ENCODE results near the gene PROCR. TPM values are rescaled to one million over a fixed set of nuclear protein-coding genes. Genes with fewer than 3 reads are reported as not detected.
A peak's percentile ranks its signal among the peaks of the same experiment; 100 is the strongest.

PROCR gene
- total and polyA plus RNA-seq, 4 donors: 3.7 to 7.6 (median 6.0) TPM

GRCh38 chr20:35180266-35180665 is 8.4 kb downstream of the PROCR start:
- Histone ChIP-seq H3K27me3 (ENCODE audit: control insufficient read depth in 4 of 4, insufficient read depth in 4 of 4, low read length in 3 of 4) (no peaks in the 10 kb centered on the region), H3K4me3 (ENCODE audit: low read depth in 1 of 3, low read length in 3 of 3) (no peak overlapping the region), H3K4me1 (ENCODE audit: control insufficient read depth in 4 of 4, insufficient read depth in 4 of 4, low read length in 3 of 4) (peaks cover 1 to 13% (median 6%) of the 10 kb centered on the region in 4 donors), H3K9me3 (ENCODE audit: control insufficient read depth in 4 of 4, low read length in 3 of 4) (no peaks in the 10 kb centered on the region), H3K36me3 (ENCODE audit: control insufficient read depth in 4 of 4, insufficient read depth in 3 of 4, low read depth in 1 of 4, low read length in 3 of 4) (no peaks in the 10 kb centered on the region), H3K27ac (ENCODE audit: low read depth in 1 of 2, low read length in 2 of 2) (peak overlapping the region; percentile 41 to 56), H3K9ac (ENCODE audit: low read depth in 1 of 2, low read length in 2 of 2) (no peak overlapping the region)
- TF ChIP-seq REST (IDR thresholded peaks at IDR 0.05) (no peak), HNF4G (IDR thresholded peaks at IDR 0.05) (no peak), NR2F2 (IDR thresholded peaks at IDR 0.05) (no peak), FOXA1 (IDR thresholded peaks at IDR 0.05) (no peak), YY1 (IDR thresholded peaks at IDR 0.05) (no peak), JUND (IDR thresholded peaks at IDR 0.05) (no peak), ATF3 (IDR thresholded peaks at IDR 0.05) (no peak)
- 55% methylated on average over 5 of the region's 5 CpGs for WGBS
- DNase-seq (ENCODE audit: low spot score): no peak

DNA sequence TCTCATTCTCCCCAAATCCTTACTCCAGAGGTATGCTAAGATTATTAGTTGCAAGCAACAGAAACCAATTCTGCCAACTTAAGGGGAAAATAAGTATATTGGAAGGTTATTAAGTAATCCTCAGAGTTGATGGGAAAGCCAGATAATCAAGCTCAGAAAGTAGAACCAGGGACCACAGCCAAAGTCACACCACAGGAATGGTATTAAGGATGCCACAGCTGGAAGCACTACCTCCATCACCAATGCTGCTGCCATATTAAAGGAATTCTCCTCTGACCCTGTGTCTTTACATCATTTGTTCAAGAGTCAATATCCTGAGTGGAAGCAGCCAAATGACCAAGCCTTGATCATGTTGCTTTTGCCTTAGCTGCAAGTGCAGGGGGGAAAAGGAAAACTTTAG is 9.9 kb downstream of the PROCR start:
- Histone ChIP-seq H3K9me3 (ENCODE audit: control insufficient read depth in 4 of 4, low read length in 3 of 4) (no peaks in the 10 kb centered on the region), H3K9ac (ENCODE audit: low read depth in 1 of 2, low read length in 2 of 2) (no peak overlapping the region), H3K4me3 (ENCODE audit: low read depth in 1 of 3, low read length in 3 of 3) (no peak overlapping the region), H3K36me3 (ENCODE audit: control insufficient read depth in 4 of 4, insufficient read depth in 3 of 4, low read depth in 1 of 4, low read length in 3 of 4) (no peaks in the 10 kb centered on the region), H3K4me1 (ENCODE audit: control insufficient read depth in 4 of 4, insufficient read depth in 4 of 4, low read length in 3 of 4) (peaks cover 1 to 13% (median 6%) of the 10 kb centered on the region in 4 donors), H3K27me3 (ENCODE audit: control insufficient read depth in 4 of 4, insufficient read depth in 4 of 4, low read length in 3 of 4) (no peaks in the 10 kb centered on the region), H3K27ac (ENCODE audit: low read depth in 1 of 2, low read length in 2 of 2) (no peak overlapping the region)
- no peak for DNase-seq (ENCODE audit: low spot score)
- TF ChIP-seq ATF3 (IDR thresholded peaks at IDR 0.05) (no peak), SP1 (IDR thresholded peaks at IDR 0.05) (no peak), MAX (IDR thresholded peaks at IDR 0.05) (no peak), EGR1 (IDR thresholded peaks at IDR 0.05; ENCODE audit: low read depth in 2 of 2) (no peak), FOXA2 (IDR thresholded peaks at IDR 0.05) (no peak), RAD21 (IDR thresholded peaks at IDR 0.05) (no peak), GABPA (IDR thresholded peaks at IDR 0.05 in 1 of 2, conservative IDR thresholded peaks at IDR 0.05 in 1 of 2) (no peak), HNF4A (conservative IDR thresholded peaks at IDR 0.05) (no peak), FOXA1 (IDR thresholded peaks at IDR 0.05) (no peak), JUND (IDR thresholded peaks at IDR 0.05) (no peak), RXRA (IDR thresholded peaks at IDR 0.05) (no peak), TAF1 (conservative IDR thresholded peaks at IDR 0.05) (no peak), YY1 (IDR thresholded peaks at IDR 0.05) (no peak), HNF4G (IDR thresholded peaks at IDR 0.05) (no peak), REST (IDR thresholded peaks at IDR 0.05) (no peak), NR2F2 (IDR thresholded peaks at IDR 0.05) (no peak)
- TF ChIP-seq, protein P1, sequence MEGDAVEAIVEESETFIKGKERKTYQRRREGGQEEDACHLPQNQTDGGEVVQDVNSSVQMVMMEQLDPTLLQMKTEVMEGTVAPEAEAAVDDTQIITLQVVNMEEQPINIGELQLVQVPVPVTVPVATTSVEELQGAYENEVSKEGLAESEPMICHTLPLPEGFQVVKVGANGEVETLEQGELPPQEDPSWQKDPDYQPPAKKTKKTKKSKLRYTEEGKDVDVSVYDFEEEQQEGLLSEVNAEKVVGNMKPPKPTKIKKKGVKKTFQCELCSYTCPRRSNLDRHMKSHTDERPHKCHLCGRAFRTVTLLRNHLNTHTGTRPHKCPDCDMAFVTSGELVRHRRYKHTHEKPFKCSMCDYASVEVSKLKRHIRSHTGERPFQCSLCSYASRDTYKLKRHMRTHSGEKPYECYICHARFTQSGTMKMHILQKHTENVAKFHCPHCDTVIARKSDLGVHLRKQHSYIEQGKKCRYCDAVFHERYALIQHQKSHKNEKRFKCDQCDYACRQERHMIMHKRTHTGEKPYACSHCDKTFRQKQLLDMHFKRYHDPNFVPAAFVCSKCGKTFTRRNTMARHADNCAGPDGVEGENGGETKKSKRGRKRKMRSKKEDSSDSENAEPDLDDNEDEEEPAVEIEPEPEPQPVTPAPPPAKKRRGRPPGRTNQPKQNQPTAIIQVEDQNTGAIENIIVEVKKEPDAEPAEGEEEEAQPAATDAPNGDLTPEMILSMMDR (IDR thresholded peaks at IDR 0.05; ENCODE audit: low read depth, low read length, missing input control): no peak
- TF ChIP-seq, protein P2, sequence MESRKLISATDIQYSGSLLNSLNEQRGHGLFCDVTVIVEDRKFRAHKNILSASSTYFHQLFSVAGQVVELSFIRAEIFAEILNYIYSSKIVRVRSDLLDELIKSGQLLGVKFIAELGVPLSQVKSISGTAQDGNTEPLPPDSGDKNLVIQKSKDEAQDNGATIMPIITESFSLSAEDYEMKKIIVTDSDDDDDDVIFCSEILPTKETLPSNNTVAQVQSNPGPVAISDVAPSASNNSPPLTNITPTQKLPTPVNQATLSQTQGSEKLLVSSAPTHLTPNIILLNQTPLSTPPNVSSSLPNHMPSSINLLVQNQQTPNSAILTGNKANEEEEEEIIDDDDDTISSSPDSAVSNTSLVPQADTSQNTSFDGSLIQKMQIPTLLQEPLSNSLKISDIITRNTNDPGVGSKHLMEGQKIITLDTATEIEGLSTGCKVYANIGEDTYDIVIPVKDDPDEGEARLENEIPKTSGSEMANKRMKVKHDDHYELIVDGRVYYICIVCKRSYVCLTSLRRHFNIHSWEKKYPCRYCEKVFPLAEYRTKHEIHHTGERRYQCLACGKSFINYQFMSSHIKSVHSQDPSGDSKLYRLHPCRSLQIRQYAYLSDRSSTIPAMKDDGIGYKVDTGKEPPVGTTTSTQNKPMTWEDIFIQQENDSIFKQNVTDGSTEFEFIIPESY (IDR thresholded peaks at IDR 0.05): no peak

Measured in liver (tissue), 9 donors.